GM21381 (cell line): ENCODE data around the gene AQR.

Experiments used
- ATAC-seq: cut with Tn5 transposase; IDR thresholded peaks from one replicate; pipeline ENCODE4 v1.9.1; 2021; ENCODE audit warnings: mild to moderate bottlenecking, moderate library complexity; ENCODE audit not compliant: unreplicated experiment

Gene AQR

DNA sequence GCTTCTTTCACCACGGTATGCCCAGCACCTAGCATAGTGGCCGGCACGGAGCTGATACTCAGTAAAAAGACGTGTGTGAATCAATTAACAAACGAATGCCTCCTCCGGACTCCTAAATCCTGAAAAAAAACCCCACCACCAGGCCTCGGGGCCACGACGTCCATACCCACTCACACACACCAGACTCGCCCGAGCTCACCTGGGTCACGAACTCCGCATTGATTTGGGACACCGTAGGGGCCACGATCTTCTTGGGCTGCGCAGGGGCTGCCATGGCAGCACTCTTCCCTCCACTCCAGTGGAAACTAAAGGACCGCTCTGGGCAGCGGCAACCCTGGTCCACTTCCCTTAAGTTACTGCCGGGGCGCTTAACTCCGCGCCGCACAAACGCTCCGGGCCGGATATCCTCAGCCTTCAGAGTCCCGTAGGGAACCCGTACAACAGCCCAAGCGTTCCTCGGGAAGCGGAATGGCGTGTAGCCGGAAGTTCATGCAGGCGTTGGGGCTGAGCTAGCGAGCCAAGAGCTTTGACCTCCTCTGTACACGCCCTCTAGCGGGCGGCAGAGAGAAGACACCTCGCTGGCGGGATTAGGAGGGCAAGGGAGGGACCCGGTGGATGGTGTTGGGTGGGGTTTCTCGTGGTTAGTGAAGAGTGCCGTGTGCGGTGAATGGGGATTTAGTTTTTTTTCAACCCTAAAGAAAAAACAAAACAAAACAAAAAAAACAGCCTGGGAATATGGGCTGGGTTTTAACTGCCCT lies at the start of gene AQR:
Gene AQR, minus strand, starts transcription at position 403 of the 758 bp plus-strand sequence. Its CDS starts 129 bp downstream, at position 274.
- peak; percentile 98 for ATAC-seq

DNA sequence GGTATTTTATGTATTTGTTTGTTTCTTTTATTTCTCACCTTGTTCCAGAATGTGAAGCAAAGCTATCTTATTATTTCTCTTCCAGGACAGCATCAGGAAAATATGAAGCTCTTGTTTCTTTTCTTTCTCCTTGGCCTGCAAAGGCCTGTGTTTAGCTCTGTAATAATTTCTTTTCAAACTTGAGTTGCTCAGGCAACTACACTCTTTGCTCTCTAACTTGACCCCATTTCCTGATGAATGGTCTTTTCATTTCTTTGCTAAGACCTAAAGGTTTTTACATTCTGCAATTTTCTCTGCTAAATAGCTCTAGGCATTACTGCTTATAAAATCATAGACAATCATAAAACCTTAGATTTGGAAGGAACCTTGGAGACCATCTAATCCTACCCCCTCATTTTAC lies 44.7 kb upstream of the AQR start:
- no peak for ATAC-seq

- no peak for ATAC-seq
Measured at GRCh38 chr15:35013370-35013769, 43.8 kb upstream of the AQR start.

- ATAC-seq = no peak
Measured at GRCh38 chr15:35007397-35007796, 37.9 kb upstream of the AQR start.

GRCh38 chr15:35005933-35006332 lies 36.4 kb upstream of the AQR start:
- no peak for ATAC-seq

DNA sequence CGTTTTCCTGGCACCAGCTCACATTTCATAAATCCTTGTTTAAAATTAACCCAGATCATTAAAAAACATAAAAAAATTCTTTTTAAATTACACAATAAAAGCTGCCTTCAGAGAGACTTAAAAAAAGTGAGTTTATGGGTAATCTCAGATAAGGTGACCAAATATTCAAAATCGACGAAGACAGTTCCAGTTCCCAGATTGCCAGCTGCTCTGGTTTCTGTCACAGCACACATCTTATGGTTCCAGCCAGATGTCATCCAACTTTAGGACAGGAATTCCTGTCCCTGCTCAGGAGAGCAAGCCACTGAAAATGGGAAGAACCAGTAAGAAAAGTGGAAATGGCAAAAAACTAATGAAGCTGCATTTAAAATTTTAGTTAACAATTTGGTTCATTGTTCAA lies 34.4 kb upstream of the AQR start:
- ATAC-seq = no peak

GRCh38 chr15:35000511-35000910 lies 31.0 kb upstream of the AQR start:
- no peak for ATAC-seq

DNA sequence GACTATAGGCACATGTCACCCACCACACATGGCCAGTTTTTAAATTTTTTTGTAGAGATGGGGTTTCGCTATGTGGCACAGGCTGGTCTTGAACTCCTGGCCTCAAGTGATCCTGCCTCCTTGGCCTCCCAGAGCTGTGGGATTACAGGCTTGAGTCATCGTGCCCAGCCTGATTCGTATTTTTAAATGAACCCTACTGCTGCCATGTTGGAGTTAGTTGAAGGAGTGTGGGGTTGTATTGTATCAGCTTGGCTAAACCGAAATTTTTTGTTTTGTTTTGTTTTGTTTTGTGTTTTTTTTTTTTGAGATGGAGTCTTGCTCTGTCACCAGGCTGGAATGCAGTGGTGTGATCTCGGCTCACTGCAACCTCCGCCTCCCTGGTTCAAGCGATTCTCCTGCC lies 30.4 kb upstream of the AQR start:
- no peak for ATAC-seq

- no peak for ATAC-seq
Measured at GRCh38 chr15:34994925-34995324, 25.4 kb upstream of the AQR start.

DNA sequence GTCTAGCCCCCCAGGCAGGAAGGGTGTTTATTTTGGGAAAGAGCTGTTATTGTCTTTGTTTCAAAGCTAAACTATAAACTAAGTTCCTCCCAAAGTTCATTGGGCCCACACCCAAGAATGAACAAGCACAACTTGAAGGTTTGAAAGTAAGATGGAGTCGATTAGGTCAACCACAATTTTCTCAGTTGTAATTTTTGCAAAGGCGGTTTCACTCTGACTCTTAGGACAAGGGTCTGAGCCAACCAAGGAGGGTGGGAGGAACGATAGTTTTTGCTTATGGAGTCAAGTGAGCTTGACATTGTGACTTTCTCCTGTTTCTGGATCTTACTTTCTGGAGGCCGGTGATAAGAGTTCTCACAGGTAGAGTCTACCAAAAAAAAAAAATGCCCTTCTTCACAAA lies 24.3 kb upstream of the AQR start:
- ATAC-seq = peak; percentile 90

DNA sequence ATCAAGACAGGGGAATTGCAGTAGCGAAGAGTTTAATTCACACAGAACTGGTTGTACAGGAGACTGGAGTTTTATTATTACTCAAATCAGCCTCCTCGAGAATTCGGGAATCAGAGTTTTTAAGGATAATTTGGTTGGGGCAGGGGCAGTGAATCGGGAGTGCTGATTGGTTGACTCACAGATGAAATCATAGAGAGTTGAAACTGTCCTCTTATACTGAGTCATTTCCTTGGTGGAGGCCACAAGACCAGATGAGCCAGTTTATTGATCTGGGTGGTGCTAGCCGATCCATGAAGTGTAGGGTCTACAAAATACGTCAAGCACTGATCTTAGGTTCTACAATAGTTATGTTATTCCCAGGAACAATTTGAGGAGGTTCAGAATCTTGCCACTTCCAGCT lies 23.9 kb upstream of the AQR start:
- no peak for ATAC-seq

DNA sequence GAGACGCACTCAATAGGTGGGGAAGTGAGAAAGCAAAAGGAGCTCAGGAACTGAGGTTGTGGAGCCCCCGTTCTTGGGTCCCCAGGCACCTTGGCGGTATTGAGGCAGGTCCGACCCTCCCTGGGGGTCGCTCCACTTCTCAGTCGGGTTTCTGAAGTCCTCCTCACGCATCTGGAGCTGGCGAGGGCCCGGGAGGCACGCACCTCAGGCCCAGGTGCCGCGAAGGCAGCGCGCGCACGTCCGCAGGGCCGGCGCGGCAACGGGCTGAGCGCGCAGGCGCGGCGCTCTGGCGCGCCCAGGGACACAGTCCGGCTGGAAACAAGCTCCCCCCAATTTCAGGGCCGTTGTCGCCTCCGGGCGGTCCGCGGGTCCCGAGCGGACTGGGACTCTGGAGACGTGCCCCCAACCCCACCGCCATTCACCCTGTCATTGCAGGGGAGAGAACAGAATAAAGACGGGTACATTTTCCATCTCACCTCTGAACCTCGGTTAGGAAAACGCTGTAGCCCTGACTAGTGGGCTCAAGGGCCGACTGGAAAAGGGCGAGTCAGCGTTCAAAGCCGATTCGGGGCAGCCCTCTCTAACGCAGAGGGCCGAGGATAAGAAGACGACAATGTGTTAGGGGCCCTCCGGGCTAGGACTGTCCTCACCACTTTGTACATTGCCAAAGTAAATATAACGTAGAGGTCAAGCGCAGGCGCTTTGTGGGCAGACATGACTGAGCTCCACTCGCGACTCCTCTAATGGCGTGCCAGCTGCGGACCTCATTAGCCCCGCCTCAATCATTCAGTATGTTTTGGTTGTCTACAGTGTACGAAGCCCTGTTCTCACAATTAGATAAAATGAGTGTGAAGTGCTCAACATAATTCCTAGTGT lies 18.7 kb upstream of the AQR start, which contains the start of gene ZNF770:
Gene ZNF770, minus strand, starts transcription at position 261 of the 876 bp plus-strand sequence. CDS start 4,853 bp downstream, outside the sequence.
- ATAC-seq = peak; percentile 77

- peak; percentile 11 for ATAC-seq
Measured at GRCh38 chr15:34987609-34988026, 18.1 kb upstream of the AQR start.

GRCh38 chr15:34986771-34987480 lies 17.4 kb upstream of the AQR start:
- no peak for ATAC-seq

DNA sequence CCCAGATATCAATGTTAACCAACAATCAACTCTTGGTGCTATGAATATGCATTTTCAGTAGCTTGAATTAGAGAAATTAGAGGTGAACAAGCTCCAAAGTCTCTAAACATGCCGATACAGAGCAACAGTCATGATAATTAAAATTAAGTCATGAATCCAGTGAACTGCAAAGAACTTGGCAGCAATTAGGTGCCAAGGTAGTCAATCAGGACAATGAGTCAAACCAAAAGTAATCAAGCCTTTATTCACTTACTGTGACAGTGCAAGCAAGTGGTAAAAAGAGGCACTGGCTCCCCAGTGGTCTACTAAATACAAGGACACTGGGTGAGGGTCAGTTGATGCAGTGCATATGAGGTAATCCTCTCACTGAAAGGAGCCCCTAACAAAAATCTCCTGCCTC lies 16.8 kb upstream of the AQR start:
- no peak for ATAC-seq

GRCh38 chr15:34984889-34985630 lies 15.5 kb upstream of the AQR start:
- ATAC-seq = no peak

DNA sequence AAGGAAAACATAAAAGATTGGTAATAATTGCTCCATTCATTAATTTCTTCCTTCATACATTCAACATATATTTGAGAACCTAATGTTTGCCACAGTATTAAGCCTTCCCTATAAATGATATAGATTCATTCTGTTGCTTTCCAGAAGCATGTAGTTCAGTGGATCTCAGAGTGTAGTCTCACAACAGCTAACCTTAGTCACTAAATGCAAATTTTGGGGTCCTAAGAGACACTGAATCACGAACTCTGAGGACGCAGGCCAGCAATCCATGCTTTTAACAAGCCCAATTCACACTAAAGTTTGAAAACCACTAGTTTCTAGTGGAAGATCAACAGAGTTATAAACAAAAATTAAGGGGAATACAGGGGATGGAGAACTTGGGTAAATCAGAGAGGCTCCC lies 7.2 kb upstream of the AQR start:
- no peak for ATAC-seq

DNA sequence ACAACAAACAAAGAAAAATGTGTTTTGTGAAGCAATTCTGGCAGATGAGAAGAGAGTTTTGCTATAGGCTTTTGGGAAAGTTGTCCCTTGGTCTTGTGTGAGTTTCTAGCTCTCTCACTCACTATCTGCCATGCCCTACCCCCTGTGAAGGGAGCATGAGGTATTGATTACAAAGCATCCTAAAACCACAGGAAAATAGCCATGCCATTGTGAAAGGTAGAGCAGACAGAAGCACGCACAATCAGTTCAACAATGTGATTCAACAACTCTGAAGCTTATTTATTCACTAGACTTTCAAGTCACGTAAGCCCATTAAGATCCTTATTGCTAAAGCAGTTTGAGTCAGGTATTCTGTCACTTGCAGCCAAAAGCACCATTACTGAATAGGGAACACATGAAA lies 6.5 kb upstream of the AQR start:
- ATAC-seq = no peak

- ATAC-seq = no peak
Measured at GRCh38 chr15:34973512-34973911, 4.0 kb upstream of the AQR start.

- peak; percentile 3 for ATAC-seq
Measured at GRCh38 chr15:34970098-34970643, 629 bp upstream of the AQR start.
